ENCODE measurements around the gene GNAQ.

- TF ChIP-seq TAF1 (IDR thresholded peaks at IDR 0.05; ENCODE audit: low read depth) (no peak), REST (IDR thresholded peaks at IDR 0.05; ENCODE audit: low read depth) (no peak), YY1 (IDR thresholded peaks at IDR 0.05; ENCODE audit: low read depth) (no peak), RAD21 (IDR thresholded peaks at IDR 0.05; ENCODE audit: low read depth) (no peak)
- TF ChIP-seq, protein P1, sequence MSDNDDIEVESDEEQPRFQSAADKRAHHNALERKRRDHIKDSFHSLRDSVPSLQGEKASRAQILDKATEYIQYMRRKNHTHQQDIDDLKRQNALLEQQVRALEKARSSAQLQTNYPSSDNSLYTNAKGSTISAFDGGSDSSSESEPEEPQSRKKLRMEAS (IDR thresholded peaks at IDR 0.05), result no peak
Measured at GRCh38 chr9:77981907-77982306, 49.7 kb downstream of the GNAQ start.

Measured in Ishikawa (cell line).